Forelimb muscle (tissue), 1 donor: Measurements from ENCODE around the gene KCNMA1. TPM values are rescaled to one million over a fixed set of nuclear protein-coding genes. Genes with fewer than 3 reads are reported as not detected.

Experiments used
- DNase-seq: peaks from one replicate; pipeline ENCODE4 v3.0.0-alpha.2; 2013; ENCODE audit warnings: low read depth
- polyA plus RNA-seq: library from polyadenylated mRNA; unstranded; fragments of 120-200 nt; gene quantifications from one replicate; pipeline ENCODE4 v1.2.1, GENCODE V29; 2013; ENCODE audit not compliant: insufficient read length

The KCNMA1 gene
- polyA plus RNA-seq, 1 donor, result 15.1 TPM

- DNase-seq, result no peak
Observed at GRCh38 chr10:77561991-77562390, 75.6 kb downstream of the KCNMA1 start.

- DNase-seq, result no peak
Observed at GRCh38 chr10:77560471-77560870, 77.1 kb downstream of the KCNMA1 start.

GRCh38 chr10:77560052-77560451, 77.6 kb downstream of the KCNMA1 start:
- DNase-seq, result no peak

- no peak for DNase-seq
Observed at GRCh38 chr10:77556990-77557601, 80.5 kb downstream of the KCNMA1 start.

DNA sequence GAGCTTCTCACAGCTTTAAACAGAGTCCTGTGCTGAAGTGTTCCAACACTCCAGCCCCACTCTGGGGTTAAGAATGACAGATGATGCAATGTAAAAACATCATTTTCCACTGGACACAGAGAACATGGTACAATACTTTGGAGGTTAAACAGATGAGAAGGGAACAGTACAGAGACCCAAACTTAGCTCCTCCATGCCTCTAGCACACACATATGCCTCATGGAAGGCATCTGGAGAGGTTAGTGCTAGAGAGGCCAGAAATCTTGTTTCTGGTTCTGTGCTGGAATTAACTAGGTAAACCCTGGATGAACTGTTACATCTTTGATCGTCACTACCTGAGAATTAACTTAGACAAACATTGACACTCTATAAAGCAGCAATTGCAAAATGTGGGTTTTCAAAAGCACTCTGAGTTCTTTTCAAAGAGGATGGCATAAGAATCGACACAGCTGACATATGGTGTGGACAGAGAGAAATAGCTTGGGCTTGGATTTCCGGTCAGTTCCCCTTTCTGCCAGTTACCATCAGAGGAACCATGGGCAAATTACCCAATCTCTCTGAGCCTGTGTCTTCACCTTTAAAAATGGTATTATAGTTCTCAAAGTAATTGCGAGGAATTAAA, 81.9 kb downstream of the KCNMA1 start:
- DNase-seq, result no peak

DNA sequence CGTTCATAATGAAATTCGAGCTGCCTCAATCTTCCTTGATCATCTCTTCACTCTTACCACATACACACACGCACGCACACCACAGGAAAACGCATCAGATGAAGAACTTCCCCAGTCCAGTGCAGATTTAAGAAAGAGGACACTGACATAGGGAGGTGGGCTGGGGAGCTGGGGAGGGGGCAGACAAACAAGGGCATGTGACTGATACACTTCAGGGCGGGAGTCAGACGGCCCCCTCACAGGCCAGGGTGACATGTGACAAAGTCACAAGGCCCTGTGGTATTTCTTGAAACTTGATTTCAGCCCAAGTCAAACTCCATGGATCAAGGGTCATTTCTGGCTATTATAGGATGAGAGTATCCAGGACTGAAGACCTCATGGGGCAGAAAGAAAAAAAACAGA, 82.6 kb downstream of the KCNMA1 start:
- no peak for DNase-seq

GRCh38 chr10:77553966-77554365, 83.6 kb downstream of the KCNMA1 start:
- no peak for DNase-seq

DNA sequence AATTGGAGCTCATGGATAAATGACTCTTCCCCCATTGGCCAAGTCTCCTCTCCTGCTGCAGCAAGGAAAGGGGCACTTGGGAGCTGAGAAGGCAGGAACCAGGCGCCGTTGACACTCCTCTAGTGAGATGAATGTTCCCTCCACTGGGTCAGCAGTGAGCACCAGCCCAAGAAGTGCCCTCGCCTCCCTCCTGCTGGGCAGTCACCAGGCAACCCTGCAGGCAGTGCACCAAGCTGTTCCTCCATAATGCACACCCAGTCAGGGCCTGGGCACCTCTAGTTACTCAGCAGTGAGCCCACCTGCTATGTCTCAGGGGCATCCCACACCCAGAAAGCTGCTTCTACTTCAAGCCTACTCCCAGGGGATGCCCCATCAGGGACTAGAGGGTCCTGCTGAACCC, 84.3 kb downstream of the KCNMA1 start:
- DNase-seq, result no peak

DNA sequence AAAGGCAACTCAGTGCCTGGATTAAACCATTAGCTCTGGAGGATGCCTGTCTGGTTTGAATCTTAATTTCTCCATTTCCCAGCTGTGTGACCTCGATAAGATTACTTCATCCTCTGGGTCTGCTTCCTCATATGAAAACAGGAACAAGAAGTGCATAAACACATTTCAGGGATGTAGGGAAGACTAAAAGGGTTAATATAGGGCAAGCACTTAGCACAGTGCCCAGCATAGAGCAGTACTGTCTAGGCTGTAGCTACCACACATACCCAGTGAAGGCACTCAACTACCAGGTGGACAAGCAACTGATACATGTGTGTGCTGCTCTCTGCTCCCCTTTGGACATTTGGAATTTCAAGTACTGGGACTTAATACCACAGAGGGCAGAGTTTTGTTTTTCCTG, 85.4 kb downstream of the KCNMA1 start:
- no peak for DNase-seq

DNA sequence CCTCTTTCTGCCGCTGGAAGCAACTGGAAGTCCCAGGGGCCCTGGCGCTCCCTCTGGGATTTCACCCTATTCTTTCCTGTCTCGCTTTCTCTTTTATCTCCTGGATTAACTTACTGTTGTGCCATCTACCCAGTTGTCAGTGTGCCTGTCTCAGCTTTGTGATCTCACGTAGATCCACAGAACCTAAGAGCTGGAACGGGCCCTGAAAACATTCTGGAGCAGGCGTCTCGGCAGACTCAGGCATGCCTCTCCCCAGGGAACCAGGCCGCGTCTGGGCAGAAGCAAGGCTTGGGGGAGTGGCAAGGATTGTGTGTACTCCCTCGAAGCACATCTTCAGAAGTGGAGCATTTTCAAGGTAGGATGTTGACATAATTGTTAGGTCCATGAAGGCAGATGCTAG, 87.2 kb downstream of the KCNMA1 start:
- no peak for DNase-seq

GRCh38 chr10:77548671-77549070, 88.9 kb downstream of the KCNMA1 start:
- DNase-seq, result no peak

DNA sequence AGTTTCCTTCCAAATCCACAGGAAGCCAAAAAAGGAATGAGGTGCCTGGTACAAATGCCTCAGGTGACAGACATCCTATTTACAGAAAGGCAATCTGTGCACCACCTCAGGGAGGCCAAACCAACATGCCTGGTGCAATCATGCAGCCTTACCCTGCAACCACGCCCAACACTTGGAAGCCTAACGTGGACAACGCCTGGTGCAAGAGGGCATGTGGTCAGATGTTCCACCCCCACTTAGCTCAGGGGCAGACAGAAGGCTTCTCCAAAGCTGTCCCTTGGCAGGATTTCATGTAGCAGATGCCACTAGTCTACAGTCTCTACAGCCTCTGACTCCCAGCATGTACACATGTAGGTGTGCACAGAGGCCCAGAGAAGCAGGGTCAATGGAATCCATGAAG, 89.5 kb downstream of the KCNMA1 start:
- DNase-seq, result no peak

- DNase-seq, result no peak
Observed at GRCh38 chr10:77547307-77548050, 90.1 kb downstream of the KCNMA1 start.

- DNase-seq, result no peak
Observed at GRCh38 chr10:77546042-77546441, 91.6 kb downstream of the KCNMA1 start.

GRCh38 chr10:77545585-77545984, 92.0 kb downstream of the KCNMA1 start:
- DNase-seq, result no peak

- DNase-seq, result no peak
Observed at GRCh38 chr10:77544617-77545016, 93.0 kb downstream of the KCNMA1 start.

- DNase-seq, result no peak
Observed at GRCh38 chr10:77542710-77543259, 94.8 kb downstream of the KCNMA1 start.

DNA sequence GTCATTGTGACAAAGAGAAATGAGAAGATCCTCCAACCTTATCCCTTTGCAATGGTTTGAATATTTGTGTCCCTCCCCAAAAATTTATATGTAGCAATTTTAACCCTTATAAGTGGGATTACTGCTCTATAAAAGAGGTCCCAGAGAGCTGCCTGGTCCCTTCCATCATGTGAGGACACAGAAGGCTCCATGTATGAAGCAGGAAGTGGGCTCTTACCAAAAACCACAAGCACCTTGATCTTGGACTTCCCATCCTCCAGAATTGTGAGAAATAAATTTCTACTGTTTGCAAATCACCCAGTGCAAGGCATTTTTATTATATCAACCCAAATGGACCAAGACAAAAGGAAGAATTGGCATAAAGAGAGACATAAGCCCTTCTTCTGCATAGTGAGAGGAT, 95.7 kb downstream of the KCNMA1 start:
- DNase-seq, result no peak

DNA sequence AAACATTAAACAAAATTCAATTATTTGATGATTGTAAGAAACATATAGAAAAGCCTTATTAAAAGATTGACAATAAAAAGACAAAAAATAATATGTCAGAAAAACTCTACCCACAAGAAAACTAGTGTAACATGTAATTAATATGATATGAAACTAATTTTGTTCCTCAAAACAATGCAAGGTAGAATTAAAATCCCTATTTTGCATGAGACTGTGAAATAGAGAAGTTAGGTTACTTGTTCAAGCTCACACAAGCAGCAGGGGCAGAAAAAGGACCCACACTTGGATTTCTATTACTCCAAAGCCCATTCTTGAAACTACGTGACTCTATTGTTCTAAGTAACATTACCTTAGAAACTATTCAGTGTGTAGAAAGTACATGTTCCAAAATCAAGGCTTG, 96.4 kb downstream of the KCNMA1 start:
- DNase-seq, result no peak

DNA sequence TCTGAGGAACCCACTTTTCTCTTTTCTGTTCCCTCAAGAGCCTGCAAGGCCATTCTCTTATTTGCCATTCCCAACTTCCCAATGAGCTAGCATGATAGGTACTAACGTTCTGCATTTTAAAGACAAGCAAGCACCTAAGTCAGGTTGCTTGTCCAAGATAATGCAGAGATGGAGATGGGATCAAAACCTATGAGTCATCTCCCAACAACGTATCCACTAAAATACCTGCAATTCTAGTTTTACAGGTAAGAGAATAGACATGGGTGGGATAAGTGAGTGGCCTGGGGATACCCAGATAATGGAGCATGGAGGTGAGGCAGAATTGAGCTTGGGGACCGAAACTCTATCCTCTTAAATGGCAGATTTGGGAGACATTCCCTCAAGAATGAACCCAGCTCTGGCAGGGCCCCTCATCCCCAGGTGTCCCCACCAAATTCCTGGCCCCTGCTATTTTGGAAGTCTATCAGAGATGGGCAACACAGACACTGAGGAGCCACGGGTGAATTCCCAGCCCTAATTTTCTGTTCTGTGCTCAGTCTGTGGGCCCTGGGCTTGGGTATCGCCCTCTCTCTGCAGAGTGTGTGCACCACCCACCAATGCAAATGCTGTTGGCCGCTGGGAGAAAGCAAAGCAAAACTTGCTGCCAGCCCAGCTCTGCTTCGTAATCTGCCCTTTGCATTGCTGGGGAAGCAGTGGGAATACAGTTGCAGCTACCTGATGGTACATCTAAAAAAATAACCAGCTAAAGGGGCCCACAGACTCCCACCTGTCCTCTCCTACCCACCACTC, 98.3 kb downstream of the KCNMA1 start:
- DNase-seq, result no peak

GRCh38 chr10:77537720-77538373, 99.8 kb downstream of the KCNMA1 start:
- DNase-seq, result no peak

GRCh38 chr10:77537071-77537470, 100.5 kb downstream of the KCNMA1 start:
- no peak for DNase-seq
